ENCODE results near the gene BCR. TPM values are rescaled to one million over a fixed set of nuclear protein-coding genes. Genes with fewer than 3 reads are reported as not detected.
"Not testable (repeated sequence)": the region's sequence is repeated elsewhere in the genome, so short reads cannot be mapped to it uniquely, and the experiment has no call there.

The BCR gene
- total RNA-seq, 1 donor from 2014 or later = 186 TPM

- no peak for DNase-seq
Measured at GRCh38 chr22:23291806-23292452, 111.6 kb downstream of the BCR start.

- peak; percentile 60 for DNase-seq
Measured at GRCh38 chr22:23292453-23293350, 112.4 kb downstream of the BCR start.

- DNase-seq = no peak
Measured at GRCh38 chr22:23293720-23294119, 113.4 kb downstream of the BCR start.

- no peak for DNase-seq
Measured at GRCh38 chr22:23294221-23294620, 113.9 kb downstream of the BCR start.

GRCh38 chr22:23300476-23300875 lies 120.2 kb downstream of the BCR start:
- DNase-seq = no peak

GRCh38 chr22:23301591-23301990 lies 121.3 kb downstream of the BCR start:
- DNase-seq = no peak

- peak; percentile 70 for DNase-seq
Measured at GRCh38 chr22:23302171-23303002, 122.1 kb downstream of the BCR start.

- peak; percentile 91 for DNase-seq
Measured at GRCh38 chr22:23305321-23305910, 125.1 kb downstream of the BCR start.

- DNase-seq = peak; percentile 96
Measured at GRCh38 chr22:23305922-23306374, 125.6 kb downstream of the BCR start.

GRCh38 chr22:23306438-23306921 lies 126.2 kb downstream of the BCR start:
- peak; percentile 89 for DNase-seq

GRCh38 chr22:23306926-23307325 lies 126.6 kb downstream of the BCR start:
- no peak for DNase-seq

GRCh38 chr22:23307511-23307910 lies 127.2 kb downstream of the BCR start:
- DNase-seq = not testable (repeated sequence)

- not testable (repeated sequence) for DNase-seq
Measured at GRCh38 chr22:23309261-23309660, 129.0 kb downstream of the BCR start.

- DNase-seq = peak; percentile 83
Measured at GRCh38 chr22:23310443-23311097, 130.3 kb downstream of the BCR start.

- not testable (repeated sequence) for DNase-seq
Measured at GRCh38 chr22:23311635-23312420, 131.5 kb downstream of the BCR start.

GRCh38 chr22:23313791-23314567 lies 133.7 kb downstream of the BCR start:
- no peak for DNase-seq

- DNase-seq = peak; percentile 67
Measured at GRCh38 chr22:23315341-23315917, 135.1 kb downstream of the BCR start.

GRCh38 chr22:23316596-23316995 lies 136.3 kb downstream of the BCR start:
- not testable (repeated sequence) for DNase-seq

- not testable (repeated sequence) for DNase-seq
Measured at GRCh38 chr22:23318316-23318715, 138.0 kb downstream of the BCR start.

Measured in dermis blood vessel endothelial cell (primary cell).